Spleen (tissue), 7 donors: Measurements from ENCODE around the gene IFNA1.

ENCODE experiments used
- CTCF ChIP-seq, 11 experiments: fragments of 200-600 bp in 7 of 11; fragments of 450-650 bp in 4 of 11; sonication (generic) in 4 of 11; IDR thresholded peaks in 8 of 11; conservative IDR thresholded peaks in 3 of 11; 1 replicate in 7 of 11; 2 replicates in 4 of 11; pipeline versions ENCODE4 v1.4.0 to v1.8.0; 2016 to 2021; ENCODE audit warnings: antibody characterized with exemption in 11 of 11, inconsistent platforms in 4 of 11, mild to moderate bottlenecking in 1 of 11
- POLR2A ChIP-seq, 3 donors: fragments of 450-650 bp; IDR thresholded peaks; one replicate each; pipeline ENCODE4 v1.5.1; 2017; ENCODE audit warnings: antibody characterized with exemption in 3 of 3, mild to moderate bottlenecking in 1 of 3
- donor health status: DM: no; HTN: no; CAD: no; lungs with moderate emphysema.
- donor health status: DM: no; HTN: no; CAD: no.
- donor health status: DM: no; HTN: no; CAD: no.

DNA sequence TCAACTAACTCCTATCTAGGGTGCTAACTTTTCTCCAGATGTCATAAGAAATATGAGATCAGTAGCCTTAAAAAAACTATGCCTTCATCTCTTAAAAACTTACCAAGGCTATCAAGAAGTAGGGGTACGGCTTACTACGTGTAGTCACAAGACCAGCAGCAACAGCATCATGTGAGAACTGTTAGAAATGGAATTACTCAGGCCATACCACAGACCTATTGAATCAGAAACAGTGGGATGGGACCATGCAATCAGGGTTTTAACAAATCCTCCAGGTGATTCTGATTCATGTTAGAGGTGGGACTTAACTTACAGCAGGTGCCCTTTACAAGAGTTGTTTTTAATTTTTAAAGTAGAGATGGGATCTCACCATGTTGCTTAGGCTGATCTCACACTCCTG, 37.2 kb downstream of the IFNA1 start:
- TF ChIP-seq CTCF (IDR thresholded peaks at IDR 0.05 in 8 of 11, conservative IDR thresholded peaks at IDR 0.05 in 3 of 11) (no peak), POLR2A (IDR thresholded peaks at IDR 0.05) (no peak)
